Left forelimb (tissue), 1 donor: ENCODE data around the gene EIF4E2.
"Not testable (repeated sequence)": the region's sequence is repeated elsewhere in the genome, so short reads cannot be mapped to it uniquely, and the experiment has no call there.

Experiments
- DNase-seq: peaks from one replicate; pipeline ENCODE4 v3.0.0-alpha.2; 2018; ENCODE audit warnings: low spot score

EIF4E2 gene

GRCh38 chr2:232522623-232523401, 27.7 kb upstream of the EIF4E2 start:
- DNase-seq = no peak

- DNase-seq = no peak
Observed at GRCh38 chr2:232523402-232523681, 27.1 kb upstream of the EIF4E2 start.

GRCh38 chr2:232523682-232524597, 26.5 kb upstream of the EIF4E2 start:
- peak; percentile 75 for DNase-seq

- DNase-seq = no peak
Observed at GRCh38 chr2:232524771-232525170, 25.7 kb upstream of the EIF4E2 start.

- DNase-seq = no peak
Observed at GRCh38 chr2:232525199-232525598, 25.3 kb upstream of the EIF4E2 start.

- DNase-seq = peak; percentile 83
Observed at GRCh38 chr2:232525791-232526371, 24.6 kb upstream of the EIF4E2 start, which contains the start of gene CHRND. Gene CHRND (plus strand): TSS chr2:232526160. CDS start chr2:232526216, 56 bp downstream.

GRCh38 chr2:232526372-232526941, 24.0 kb upstream of the EIF4E2 start:
- DNase-seq = no peak

GRCh38 chr2:232527905-232528470, 22.5 kb upstream of the EIF4E2 start:
- DNase-seq = no peak

- DNase-seq = no peak
Observed at GRCh38 chr2:232528746-232529460, 21.6 kb upstream of the EIF4E2 start.

- no peak for DNase-seq
Observed at GRCh38 chr2:232529806-232530547, 20.5 kb upstream of the EIF4E2 start.

GRCh38 chr2:232530626-232531260, 19.7 kb upstream of the EIF4E2 start:
- DNase-seq = no peak

- DNase-seq = no peak
Observed at GRCh38 chr2:232532419-232532818, 18.1 kb upstream of the EIF4E2 start.

- DNase-seq = not testable (repeated sequence)
Observed at GRCh38 chr2:232532821-232533220, 17.7 kb upstream of the EIF4E2 start.

GRCh38 chr2:232533944-232534710, 16.4 kb upstream of the EIF4E2 start:
- no peak for DNase-seq

- peak; percentile 50 for DNase-seq
Observed at GRCh38 chr2:232534940-232535651, 15.4 kb upstream of the EIF4E2 start.

GRCh38 chr2:232535761-232536530, 14.5 kb upstream of the EIF4E2 start:
- DNase-seq = peak; percentile 49

- peak; percentile 55 for DNase-seq
Observed at GRCh38 chr2:232537079-232537478, 13.4 kb upstream of the EIF4E2 start.

- DNase-seq = no peak
Observed at GRCh38 chr2:232537499-232537898, 13.0 kb upstream of the EIF4E2 start.
